Hepatic stellate cell (primary cell): Measurements from ENCODE around the gene SRPX2.
"Not testable (repeated sequence)": the region's sequence is repeated elsewhere in the genome, so short reads cannot be mapped to it uniquely, and the experiment has no call there.

Experiments
- DNase-seq: peaks from one replicate; pipeline ENCODE4 v3.0.0; 2011; ENCODE audit warnings: low spot score

The SRPX2 gene

GRCh38 chrX:100696699-100697351 lies 52.8 kb downstream of the SRPX2 start:
- no peak for DNase-seq

- DNase-seq = no peak
Observed at GRCh38 chrX:100698551-100698950, 54.6 kb downstream of the SRPX2 start.

- no peak for DNase-seq
Observed at GRCh38 chrX:100700809-100701208, 56.8 kb downstream of the SRPX2 start.

- no peak for DNase-seq
Observed at GRCh38 chrX:100704581-100705203, 60.7 kb downstream of the SRPX2 start.

GRCh38 chrX:100710816-100711215 lies 66.8 kb downstream of the SRPX2 start:
- DNase-seq = no peak

DNA sequence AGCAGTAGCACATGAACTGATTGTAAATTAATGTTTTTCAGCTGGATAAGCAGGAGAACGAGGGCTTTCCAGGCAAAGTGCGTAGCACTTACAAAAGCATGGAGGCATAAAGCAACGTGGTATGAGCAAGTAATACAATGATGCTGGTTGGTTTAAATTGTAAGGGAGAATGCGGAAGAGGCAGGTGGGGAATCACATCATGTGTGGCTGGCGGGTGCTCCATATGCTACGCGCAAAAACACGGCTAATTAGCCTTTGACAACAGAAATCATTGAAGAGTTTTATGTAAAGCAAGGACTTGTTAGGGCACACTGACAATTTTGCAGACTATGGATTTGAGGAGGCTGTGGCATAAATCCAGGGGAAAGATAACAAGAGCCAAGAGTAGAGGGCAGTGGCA lies 73.4 kb downstream of the SRPX2 start:
- DNase-seq = no peak

GRCh38 chrX:100719139-100719538 lies 75.1 kb downstream of the SRPX2 start:
- no peak for DNase-seq

DNA sequence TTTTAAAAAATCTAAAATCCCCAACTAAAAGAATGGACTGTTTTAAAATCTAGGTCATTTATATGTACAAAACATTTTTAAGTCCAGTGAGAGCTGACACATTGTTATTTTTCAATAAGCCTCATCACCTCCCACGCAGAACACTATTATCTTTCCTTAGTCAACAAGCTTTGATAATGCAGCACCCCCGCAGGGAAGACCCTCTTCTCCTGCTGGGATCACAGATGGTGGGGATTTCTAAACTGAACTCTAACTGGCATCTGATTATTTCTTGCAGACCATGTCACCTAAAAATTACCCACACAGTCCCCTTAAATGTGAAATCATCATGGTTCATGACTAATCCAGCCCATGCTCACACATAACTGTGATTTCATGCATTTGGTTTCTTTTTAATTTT lies 76.3 kb downstream of the SRPX2 start:
- no peak for DNase-seq

- DNase-seq = no peak
Observed at GRCh38 chrX:100721328-100721727, 77.3 kb downstream of the SRPX2 start.

- not testable (repeated sequence) for DNase-seq
Observed at GRCh38 chrX:100724006-100724405, 80.0 kb downstream of the SRPX2 start.
